H1 (cell line): ENCODE data around the gene TAF9. TPM values are rescaled to one million over a fixed set of nuclear protein-coding genes. Genes with fewer than 3 reads are reported as not detected.

Experiments
- CTCF ChIA-PET: fragments of 300-600 bp; sonication (Branson Sonifier 250); formaldehyde crosslinking; loops from one replicate; lab custom pipeline; 2021; ENCODE audit not compliant: partially characterized antibody; lab: Charles Lee
- POLR2A ChIA-PET: fragments of 300-600 bp; sonication (Branson Sonifier 250); formaldehyde crosslinking; loops from one replicate; lab custom pipeline; 2021; ENCODE audit warnings: inconsistent platforms; ENCODE audit not compliant: partially characterized antibody; lab: Charles Lee
- DNase-seq, 2 experiments: peaks; one replicate each; pipeline versions ENCODE4 v3.0.0 to v3.0.0-alpha.2; 2010 to 2022; ENCODE audit warnings: low spot score in 2 of 2, low read depth in 1 of 2, mixed read lengths in 1 of 2
- FAIRE-seq: peaks from 2 replicates; lab custom pipeline; 2011; peaks lifted over from hg19 to GRCh38; lab: Jason Lieb, UNC
- H2AFZ ChIP-seq: 2 replicates; pipeline ENCODE4 v1.8.1; 2012; ENCODE audit warnings: low read length, inconsistent platforms
- H2AK5ac ChIP-seq: 2 replicates; pipeline ENCODE4 v1.6.1; 2013; ENCODE audit warnings: low read depth, low read length
- H2BK120ac ChIP-seq: replicated peaks from 2 replicates; pipeline ENCODE3; 2013; ENCODE audit warnings: low read depth, low read length, inconsistent platforms
- H2BK12ac ChIP-seq: 2 replicates; pipeline ENCODE4 v1.6.1; 2013; ENCODE audit warnings: low read depth, low read length
- H2BK15ac ChIP-seq: 2 replicates; pipeline ENCODE4 v1.6.1; 2013; ENCODE audit warnings: low read length
- H2BK20ac ChIP-seq: 2 replicates; pipeline ENCODE4 v1.6.1; 2013; ENCODE audit warnings: low read length
- H2BK5ac ChIP-seq: 2 replicates; pipeline ENCODE4 v1.6.1; 2013; ENCODE audit warnings: low read depth, low read length
- H3K14ac ChIP-seq: 2 replicates; pipeline ENCODE4 v1.6.1; 2013; ENCODE audit warnings: inconsistent platforms; ENCODE audit not compliant: insufficient read length
- H3K18ac ChIP-seq: 2 replicates; pipeline ENCODE4 v1.6.1; 2013; ENCODE audit warnings: low read length; ENCODE audit errors: extremely low read depth
- H3K23ac ChIP-seq: 2 replicates; pipeline ENCODE4 v1.6.1; 2013; ENCODE audit warnings: inconsistent platforms; ENCODE audit not compliant: insufficient read length
- H3K23me2 ChIP-seq: 2 replicates; pipeline ENCODE4 v1.6.1; 2013; ENCODE audit warnings: low read depth, low read length
- H3K27ac ChIP-seq: 2 replicates; pipeline ENCODE4 v1.6.1; 2011; ENCODE audit warnings: low read depth, low read length, inconsistent platforms
- H3K27me3 ChIP-seq, 4 experiments: replicated peaks in 1 of 4; 1 replicate in 1 of 4; 2 replicates in 3 of 4; pipeline versions ENCODE4 v1.6.1 to v1.8.1; 2011 to 2013; ENCODE audit warnings: low read length in 3 of 4, mild to moderate bottlenecking in 3 of 4, inconsistent platforms in 2 of 4, mixed read lengths in 2 of 4, moderate library complexity in 1 of 4; ENCODE audit not compliant: control insufficient read depth in 3 of 4, insufficient read depth in 3 of 4; ENCODE audit errors: extremely low read depth in 1 of 4
- H3K36me3 ChIP-seq, 4 experiments: 2 replicates each; pipeline versions ENCODE4 v1.6.1 to v1.8.1; 2011 to 2013; ENCODE audit warnings: mild to moderate bottlenecking in 4 of 4, low read length in 3 of 4, moderate library complexity in 2 of 4, control low read depth in 1 of 4, inconsistent platforms in 1 of 4; ENCODE audit not compliant: insufficient read depth in 4 of 4, control insufficient read depth in 2 of 4
- H3K4ac ChIP-seq: replicated peaks from 2 replicates; pipeline ENCODE3; 2013; ENCODE audit warnings: low read length, low read depth, mixed read lengths, inconsistent platforms; ENCODE audit not compliant: insufficient read length
- H3K4me1 ChIP-seq, 4 experiments: replicated peaks in 1 of 4; 1 replicate in 1 of 4; 2 replicates in 3 of 4; pipeline versions ENCODE4 v1.6.1 to v1.8.1; 2011 to 2013; ENCODE audit warnings: low read length in 3 of 4, inconsistent platforms in 2 of 4, mixed read lengths in 1 of 4; ENCODE audit not compliant: insufficient read depth in 4 of 4, control insufficient read depth in 3 of 4
- H3K4me2 ChIP-seq, 2 experiments: 2 replicates each; pipeline versions ENCODE4 v1.6.1 to v1.8.1; 2011 to 2013; ENCODE audit warnings: low read depth in 2 of 2, low read length in 2 of 2, control low read depth in 1 of 2, inconsistent platforms in 1 of 2, mild to moderate bottlenecking in 1 of 2; ENCODE audit not compliant: insufficient read depth in 1 of 2
- H3K4me3 ChIP-seq, 4 experiments: fragments of 200-600, 300-600 bp in 1 of 4; sonication (generic), shearing (Covaris generic), sonication (Bioruptor Twin) in 1 of 4; 2 replicates each; pipeline versions ENCODE4 v1.5.1 to v1.8.1; 2011 to 2016; ENCODE audit warnings: low read length in 4 of 4, low read depth in 3 of 4, control low read depth in 2 of 4, inconsistent platforms in 2 of 4, mild to moderate bottlenecking in 2 of 4, mixed read lengths in 1 of 4, moderate library complexity in 1 of 4; ENCODE audit not compliant: insufficient read depth in 2 of 4; ENCODE audit errors: extremely low read depth in 1 of 4
- H3K56ac ChIP-seq: replicated peaks from 2 replicates; pipeline ENCODE3; 2013; ENCODE audit warnings: low read depth, mild to moderate bottlenecking, mixed read lengths, low read length, inconsistent platforms; ENCODE audit not compliant: insufficient read length
- H3K79me1 ChIP-seq: 2 replicates; pipeline ENCODE4 v1.6.1; 2013; ENCODE audit warnings: low read depth, low read length, control low read depth
- H3K79me2 ChIP-seq, 2 experiments: 2 replicates each; pipeline versions ENCODE4 v1.6.1 to v1.8.1; 2012 to 2013; ENCODE audit warnings: low read length in 2 of 2, mild to moderate bottlenecking in 2 of 2, inconsistent platforms in 1 of 2; ENCODE audit not compliant: insufficient read depth in 2 of 2, control insufficient read depth in 1 of 2
- H3K9ac ChIP-seq, 4 experiments: replicated peaks in 1 of 4; 1 replicate in 1 of 4; 2 replicates in 3 of 4; pipeline versions ENCODE4 v1.6.1 to v1.8.1; 2011 to 2013; ENCODE audit warnings: low read depth in 3 of 4, low read length in 3 of 4, control low read depth in 2 of 4, mild to moderate bottlenecking in 2 of 4, moderate library complexity in 2 of 4, inconsistent platforms in 1 of 4; ENCODE audit errors: extremely low read depth in 1 of 4
- H3K9me3 ChIP-seq, 2 experiments: 2 replicates each; pipeline versions ENCODE4 v1.6.1 to v1.8.1; 2012 to 2013; ENCODE audit warnings: mild to moderate bottlenecking in 2 of 2, moderate library complexity in 2 of 2, control low read depth in 1 of 2, inconsistent platforms in 1 of 2, low read depth in 1 of 2, low read length in 1 of 2, mixed read lengths in 1 of 2; ENCODE audit not compliant: insufficient read depth in 2 of 2
- H4K20me1 ChIP-seq, 2 experiments: replicated peaks in 1 of 2; 2 replicates each; pipeline versions ENCODE3 to v1.8.1; 2011 to 2013; ENCODE audit warnings: inconsistent platforms in 2 of 2, low read length in 2 of 2, mild to moderate bottlenecking in 1 of 2; ENCODE audit not compliant: insufficient read depth in 2 of 2, control insufficient read depth in 1 of 2
- H4K5ac ChIP-seq: 2 replicates; pipeline ENCODE4 v1.6.1; 2013; ENCODE audit warnings: low read length, low read depth, mixed read lengths, inconsistent platforms; ENCODE audit not compliant: insufficient read length
- H4K8ac ChIP-seq: 2 replicates; pipeline ENCODE4 v1.8.0; 2013; ENCODE audit warnings: mild to moderate bottlenecking, moderate library complexity, low read length, inconsistent platforms; ENCODE audit not compliant: insufficient read depth; ENCODE audit errors: extremely low read depth
- H4K91ac ChIP-seq: replicated peaks from 2 replicates; pipeline ENCODE3; 2013; ENCODE audit warnings: low read length, mixed read lengths, inconsistent platforms; ENCODE audit not compliant: insufficient read length
- CBX5 ChIP-seq: fragments of 300-800, 300-1000 bp; sonication (generic); IDR thresholded peaks from 2 replicates; pipeline ENCODE4 v1.7.1; 2016; ENCODE audit warnings: antibody characterized with exemption, low read length, low read depth
- CTBP2 ChIP-seq: IDR thresholded peaks from 2 replicates; pipeline ENCODE4 v1.7.0; 2011; ENCODE audit warnings: borderline replicate concordance, mild to moderate bottlenecking, moderate library complexity, mixed read lengths, low read length; ENCODE audit not compliant: insufficient read depth, insufficient read length
- FOSL1 ChIP-seq: IDR thresholded peaks from 2 replicates; pipeline ENCODE4 v1.6.1; 2011; ENCODE audit warnings: mild to moderate bottlenecking, low read depth, low read length, moderate library complexity; ENCODE audit not compliant: insufficient read depth
- GABPA ChIP-seq: IDR thresholded peaks from 2 replicates; pipeline ENCODE4 v1.6.1; 2011; ENCODE audit warnings: mild to moderate bottlenecking, low read length, moderate library complexity, borderline replicate concordance; ENCODE audit not compliant: insufficient read depth
- HDAC2 ChIP-seq, 2 experiments: fragments of 300-600 bp in 1 of 2; sonication (generic) in 1 of 2; IDR thresholded peaks; 2 replicates each; pipeline ENCODE4 v1.6.1; 2011 to 2012; ENCODE audit warnings: low read depth in 2 of 2, low read length in 2 of 2, mild to moderate bottlenecking in 2 of 2, moderate library complexity in 2 of 2, borderline replicate concordance in 1 of 2, inconsistent platforms in 1 of 2
- KDM4A ChIP-seq: IDR thresholded peaks from one replicate; pipeline ENCODE4 v1.7.1; 2012; ENCODE audit warnings: low read depth, mild to moderate bottlenecking, moderate library complexity, low read length, inconsistent platforms; ENCODE audit not compliant: severe bottlenecking
- NANOG ChIP-seq: IDR thresholded peaks from 2 replicates; pipeline ENCODE4 v1.6.1; 2011; ENCODE audit warnings: low read length, low read depth, mild to moderate bottlenecking, inconsistent platforms; ENCODE audit not compliant: insufficient read depth, poor library complexity, severe bottlenecking
- PHF8 ChIP-seq: fragments of 200-600 bp; sonication (generic); conservative IDR thresholded peaks from 2 replicates; pipeline ENCODE4 v1.7.1; 2012; ENCODE audit warnings: low read depth, mild to moderate bottlenecking, inconsistent platforms, low read length, moderate library complexity
- POLR2A ChIP-seq, 2 experiments: IDR thresholded peaks; 1 replicate in 1 of 2; 2 replicates in 1 of 2; pipeline ENCODE4 v1.6.1; 2011; ENCODE audit warnings: low read depth in 2 of 2, low read length in 2 of 2, mild to moderate bottlenecking in 2 of 2; ENCODE audit errors: control extremely low read depth in 1 of 2
- RAD21 ChIP-seq, 2 experiments: IDR thresholded peaks in 1 of 2; conservative IDR thresholded peaks in 1 of 2; 2 replicates each; pipeline ENCODE4 v1.6.1; 2011; ENCODE audit warnings: low read depth in 2 of 2, low read length in 2 of 2, improper control_type of control experiment in 1 of 2, inconsistent platforms in 1 of 2, mild to moderate bottlenecking in 1 of 2, moderate library complexity in 1 of 2
- RXRA ChIP-seq: IDR thresholded peaks from 2 replicates; pipeline ENCODE4 v1.6.1; 2011; ENCODE audit warnings: low read depth, mild to moderate bottlenecking, low read length, moderate library complexity; ENCODE audit not compliant: insufficient read depth
- SRF ChIP-seq: IDR thresholded peaks from 2 replicates; pipeline ENCODE4 v1.6.1; 2011; ENCODE audit warnings: mild to moderate bottlenecking, low read depth, low read length, moderate library complexity
- TBP ChIP-seq: IDR thresholded peaks from 2 replicates; pipeline ENCODE4 v1.6.1; 2011; ENCODE audit warnings: low read depth, low read length, improper control_type of control experiment
- WGBS, 2 experiments: shearing (Covaris generic) in 1 of 2; methylation state at CpG; one replicate each; pipeline versions ENCODE4 v1.1.6 to v1.1.7; 2013 to 2015; ENCODE audit warnings: low lambda C conversion rate in 2 of 2, mixed read lengths in 2 of 2, inconsistent platforms in 1 of 2, low coverage in 1 of 2, missing lambda C conversion rate in 1 of 2; ENCODE audit not compliant: insufficient replicate concordance in 2 of 2, insufficient coverage in 1 of 2, insufficient read length in 1 of 2; ENCODE audit errors: extremely low coverage in 1 of 2, missing lambda C conversion rate in 1 of 2; 5-methylcytosine and 5-hydroxymethylcytosine counted together
- polyA plus RNA-seq, 7 experiments: library from polyadenylated mRNA; depleted of rRNA in 3 of 7; stranded (reverse) in 5 of 7; unstranded in 2 of 7; fragments of >200 nt in 5 of 7; fragments of 200-250 nt in 2 of 7; gene quantifications; 1 replicate in 5 of 7; 2 replicates in 1 of 7; 4 replicates in 1 of 7; pipeline versions ENCODE4 v1.2.1 to v1.2.3, GENCODE V29; 2011 to 2013; ENCODE audit warnings: missing spikeins in 2 of 7, mixed read lengths in 2 of 7
- total RNA-seq: library from RNA; stranded (reverse); fragmentation: NEBNext Ultra II Directional; extraction: Animal tissue kit (Norgen Biotek cat#: 25700); gene quantifications from 2 replicates; pipeline ENCODE4 v1.2.1, GENCODE V29; 2021

Gene TAF9
- total and polyA plus RNA-seq, 2 of the 8 experiments (the other 6 are each of a cell fraction or from before 2014, with no cell fraction given) = 85.1 to 135 TPM

- H2BK5ac ChIP-seq = no peak overlapping the region
- 84% methylated on average over 3 of the region's 3 CpGs; no CpG with 5 or more reads in 1 of the 2 experiments for WGBS, 2 experiments
- no peaks in the 10 kb centered on the region for H3K23me2 ChIP-seq
- H3K18ac ChIP-seq = no peak overlapping the region
- FAIRE-seq (no peak), DNase-seq (no peak)
- H4K91ac ChIP-seq = no peak overlapping the region
- H2AK5ac ChIP-seq = no peak overlapping the region
- no peak overlapping the region for H3K4me3 ChIP-seq
- no peak overlapping the region for H2BK20ac ChIP-seq
- H3K79me2 ChIP-seq = peaks cover 0 to 23% of the 10 kb centered on the region in 2 experiments; a peak in 2 of 4 replicates
- H3K27ac ChIP-seq = no peak overlapping the region
- H4K20me1 ChIP-seq = peaks cover 1 to 4% of the 10 kb centered on the region in 2 experiments
- no peak overlapping the region for H3K56ac ChIP-seq
- no peaks in the 10 kb centered on the region for H3K79me1 ChIP-seq
- no peak overlapping the region for H3K14ac ChIP-seq
- H3K4ac ChIP-seq = no peak overlapping the region
- H3K27me3 ChIP-seq = no peaks in the 10 kb centered on the region
- CTCF ChIA-PET = interaction anchor here (1.4 kb wide), 2 partner anchors 80 to 93 kb away, joined by 3 read pairs; no protein-coding TSS in a partner anchor
- H2BK120ac ChIP-seq = no peak overlapping the region
- no peak overlapping the region for H4K8ac ChIP-seq
- H3K23ac ChIP-seq = no peak overlapping the region
- H2AFZ ChIP-seq = no peak overlapping the region
- H3K4me1 ChIP-seq = no peaks in the 10 kb centered on the region
- H2BK15ac ChIP-seq = no peak overlapping the region
- POLR2A ChIA-PET = interaction anchor here (0.9 to 1.0 kb wide), 2 partner anchors 17 to 27 kb away, joined by 3 read pairs; partner anchors contain the start of gene CCDC125
- peaks cover 0 to 15% (median 4%) of the 10 kb centered on the region in 4 experiments; a peak in 4 of 8 replicates for H3K36me3 ChIP-seq
- H3K9me3 ChIP-seq = no peaks in the 10 kb centered on the region
- H2BK12ac ChIP-seq = no peak overlapping the region
- no peak overlapping the region for H4K5ac ChIP-seq
- no peak overlapping the region for H3K4me2 ChIP-seq
- no peak overlapping the region for H3K9ac ChIP-seq
- TF ChIP-seq FOSL1 = no peak
- TF ChIP-seq TBP = no peak
- no peak for TF ChIP-seq RXRA
- no peak for TF ChIP-seq NANOG
- no peak for TF ChIP-seq GABPA
- TF ChIP-seq CTBP2 = no peak
- TF ChIP-seq RAD21 (IDR thresholded peaks at IDR 0.05 in 1 of 2, conservative IDR thresholded peaks at IDR 0.05 in 1 of 2; ENCODE audit: low read depth in 2 of 2, low read length in 2 of 2) = no peak
- no peak for TF ChIP-seq SRF
- no peak for TF ChIP-seq PHF8
- no peak for TF ChIP-seq CBX5
- TF ChIP-seq POLR2A (IDR thresholded peaks at IDR 0.05; ENCODE audit: control extremely low read depth in 1 of 2, low read depth in 2 of 2, low read length in 2 of 2) = no peak
- no peak for TF ChIP-seq HDAC2 (IDR thresholded peaks at IDR 0.05; ENCODE audit: borderline replicate concordance in 1 of 2, low read depth in 2 of 2, low read length in 2 of 2)
- TF ChIP-seq KDM4A = no peak
These were observed 9.6 kb downstream of the TAF9 start for GRCh38 chr5:69359699-69360098.
